ENCODE results near the gene SCGB1C1.

Gene SCGB1C1

GRCh38 chr11:209275-210121 is 16.6 kb downstream of the SCGB1C1 start:
- TF ChIP-seq, protein P1, sequence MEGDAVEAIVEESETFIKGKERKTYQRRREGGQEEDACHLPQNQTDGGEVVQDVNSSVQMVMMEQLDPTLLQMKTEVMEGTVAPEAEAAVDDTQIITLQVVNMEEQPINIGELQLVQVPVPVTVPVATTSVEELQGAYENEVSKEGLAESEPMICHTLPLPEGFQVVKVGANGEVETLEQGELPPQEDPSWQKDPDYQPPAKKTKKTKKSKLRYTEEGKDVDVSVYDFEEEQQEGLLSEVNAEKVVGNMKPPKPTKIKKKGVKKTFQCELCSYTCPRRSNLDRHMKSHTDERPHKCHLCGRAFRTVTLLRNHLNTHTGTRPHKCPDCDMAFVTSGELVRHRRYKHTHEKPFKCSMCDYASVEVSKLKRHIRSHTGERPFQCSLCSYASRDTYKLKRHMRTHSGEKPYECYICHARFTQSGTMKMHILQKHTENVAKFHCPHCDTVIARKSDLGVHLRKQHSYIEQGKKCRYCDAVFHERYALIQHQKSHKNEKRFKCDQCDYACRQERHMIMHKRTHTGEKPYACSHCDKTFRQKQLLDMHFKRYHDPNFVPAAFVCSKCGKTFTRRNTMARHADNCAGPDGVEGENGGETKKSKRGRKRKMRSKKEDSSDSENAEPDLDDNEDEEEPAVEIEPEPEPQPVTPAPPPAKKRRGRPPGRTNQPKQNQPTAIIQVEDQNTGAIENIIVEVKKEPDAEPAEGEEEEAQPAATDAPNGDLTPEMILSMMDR (IDR thresholded peaks at IDR 0.05; ENCODE audit: control extremely low read depth, extremely low read depth, low read depth, missing control alignments) = no peak
- no peak for DNase-seq (ENCODE audit: extremely low spot score)
- CTCF ChIA-PET = interaction anchor here (1.0 kb wide), 1 partner anchor 146 kb away, joined by 3 read pairs; no protein-coding TSS in a partner anchor
- POLR2A ChIA-PET = no interaction called here

- ChIA-PET CTCF (no interaction called here), POLR2A (no interaction called here)
- DNase-seq (ENCODE audit: extremely low spot score) = no peak
- TF ChIP-seq, protein P1 (IDR thresholded peaks at IDR 0.05; ENCODE audit: control extremely low read depth, extremely low read depth, low read depth, missing control alignments) = no peak
These were observed 17.4 kb downstream of the SCGB1C1 start for GRCh38 chr11:210122-210802.

DNA sequence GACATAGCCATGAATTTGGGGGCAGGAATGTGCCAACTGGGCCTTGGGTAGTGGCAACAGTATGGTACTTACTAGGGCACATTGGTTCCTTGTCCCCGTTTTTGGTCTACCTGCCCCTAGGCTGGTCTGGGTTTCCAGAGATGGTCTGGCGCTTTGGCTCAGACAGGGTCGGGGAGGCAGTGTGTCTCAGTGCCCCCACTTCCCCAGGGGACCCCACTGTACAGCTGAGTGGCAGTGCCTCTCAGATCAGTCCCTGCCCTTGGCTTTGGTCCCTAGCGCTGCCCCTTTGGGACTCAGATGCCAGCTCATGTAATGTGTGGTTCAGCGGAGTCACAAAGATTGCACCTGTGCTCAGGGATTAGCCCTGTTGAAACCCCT is 17.9 kb downstream of the SCGB1C1 start:
- TF ChIP-seq, protein P1 (IDR thresholded peaks at IDR 0.05; ENCODE audit: control extremely low read depth, extremely low read depth, low read depth, missing control alignments) = no peak
- POLR2A ChIA-PET = no interaction called here
- no peak for DNase-seq (ENCODE audit: extremely low spot score)
- CTCF ChIA-PET = no interaction called here

DNA sequence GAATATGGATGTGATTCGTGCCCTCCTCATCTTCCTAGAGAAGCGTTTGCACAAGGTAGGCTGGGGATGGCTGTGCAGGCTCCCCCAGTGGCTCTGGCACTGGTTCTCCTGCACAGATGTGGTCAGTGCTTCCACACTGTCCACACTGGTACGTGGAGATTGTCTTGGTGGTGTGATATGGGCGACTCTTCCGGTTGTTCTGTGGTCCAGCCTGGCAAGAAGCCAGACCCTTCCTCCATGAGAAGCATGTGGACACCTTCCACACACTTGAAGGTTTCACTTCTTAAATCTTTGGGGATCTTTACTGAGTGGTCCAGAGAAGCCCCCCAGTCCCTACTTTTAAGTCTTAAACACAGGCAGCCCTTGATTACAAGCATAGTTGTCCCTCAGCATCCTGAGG is 18.4 kb downstream of the SCGB1C1 start:
- ChIA-PET POLR2A (no interaction called here), CTCF (interaction anchor here (1.0 to 1.7 kb wide), 2 partner anchors 10 to 39 kb away, joined by 3 to 6 read pairs; no protein-coding TSS in a partner anchor)
- DNase-seq (ENCODE audit: extremely low spot score) = no peak
- TF ChIP-seq, protein P1 (IDR thresholded peaks at IDR 0.05; ENCODE audit: control extremely low read depth, extremely low read depth, low read depth, missing control alignments) = no peak

GRCh38 chr11:211741-212140 is 18.9 kb downstream of the SCGB1C1 start:
- POLR2A ChIA-PET = no interaction called here
- TF ChIP-seq, protein P1 (IDR thresholded peaks at IDR 0.05; ENCODE audit: control extremely low read depth, extremely low read depth, low read depth, missing control alignments) = no peak
- CTCF ChIA-PET = interaction anchor here (1.0 to 1.9 kb wide), 3 partner anchors 10 to 46 kb away, joined by 3 to 6 read pairs (median 4); no protein-coding TSS in a partner anchor
- DNase-seq (ENCODE audit: extremely low spot score) = no peak

DNA sequence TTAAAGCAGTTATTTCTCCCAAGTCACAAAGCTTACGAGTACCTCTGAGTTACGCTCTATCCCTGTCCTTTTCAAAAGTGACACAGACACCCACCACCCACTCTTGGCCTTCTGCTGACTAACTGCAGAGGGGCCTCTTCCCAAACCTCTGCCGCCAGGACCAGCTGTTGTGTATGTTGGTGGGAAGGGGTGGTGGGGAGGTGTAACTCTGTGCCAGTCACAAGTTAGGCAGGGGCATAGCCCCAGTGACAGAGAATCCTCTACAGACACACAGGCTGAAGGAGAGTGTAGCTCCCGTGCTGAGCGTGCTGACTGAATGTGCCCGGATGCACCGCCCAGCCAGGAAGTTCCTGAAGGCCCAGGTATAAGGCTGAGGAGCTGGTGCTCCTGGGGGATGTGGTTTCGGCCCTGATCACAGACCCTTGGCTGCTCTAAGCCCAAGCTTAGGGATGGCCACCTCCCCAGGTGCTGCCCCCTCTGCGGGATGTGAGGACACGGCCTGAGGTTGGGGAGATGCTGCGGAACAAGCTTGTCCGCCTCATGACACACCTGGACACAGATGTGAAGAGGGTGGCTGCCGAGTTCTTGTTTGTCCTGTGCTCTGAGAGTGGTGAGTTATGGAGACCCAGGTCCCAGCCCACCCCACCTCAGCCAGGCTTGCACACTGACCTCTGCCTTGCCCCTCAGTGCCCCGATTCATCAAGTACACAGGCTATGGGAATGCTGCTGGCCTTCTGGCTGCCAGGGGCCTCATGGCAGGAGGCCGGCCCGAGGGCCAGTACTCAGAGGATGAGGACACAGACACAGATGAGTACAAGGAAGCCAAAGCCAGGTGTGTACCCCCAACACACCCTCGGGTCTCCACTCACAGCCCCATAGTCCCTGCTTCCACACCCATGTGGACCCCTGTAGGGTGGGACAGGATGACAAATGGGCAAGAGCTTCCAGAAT is 19.5 kb downstream of the SCGB1C1 start:
- DNase-seq (ENCODE audit: extremely low spot score) = no peak
- POLR2A ChIA-PET = interaction anchor here (0.6 kb wide), 1 partner anchor 584 kb away, joined by 3 read pairs; no protein-coding TSS in a partner anchor
- TF ChIP-seq, protein P1 (IDR thresholded peaks at IDR 0.05; ENCODE audit: control extremely low read depth, extremely low read depth, low read depth, missing control alignments) = no peak
- CTCF ChIA-PET = interaction anchor here (0.7 to 1.9 kb wide), 5 partner anchors 9 to 66 kb away, joined by 3 to 6 read pairs (median 4); partner anchors contain the start of gene NLRP6

Measured in GM10248 (cell line).